ENCODE measurements around the gene MCIDAS. TPM values are rescaled to one million over a fixed set of nuclear protein-coding genes. Genes with fewer than 3 reads are reported as not detected.

Gene MCIDAS
- total RNA-seq, 1 experiment from 2014 or later: 6.4 TPM

DNA sequence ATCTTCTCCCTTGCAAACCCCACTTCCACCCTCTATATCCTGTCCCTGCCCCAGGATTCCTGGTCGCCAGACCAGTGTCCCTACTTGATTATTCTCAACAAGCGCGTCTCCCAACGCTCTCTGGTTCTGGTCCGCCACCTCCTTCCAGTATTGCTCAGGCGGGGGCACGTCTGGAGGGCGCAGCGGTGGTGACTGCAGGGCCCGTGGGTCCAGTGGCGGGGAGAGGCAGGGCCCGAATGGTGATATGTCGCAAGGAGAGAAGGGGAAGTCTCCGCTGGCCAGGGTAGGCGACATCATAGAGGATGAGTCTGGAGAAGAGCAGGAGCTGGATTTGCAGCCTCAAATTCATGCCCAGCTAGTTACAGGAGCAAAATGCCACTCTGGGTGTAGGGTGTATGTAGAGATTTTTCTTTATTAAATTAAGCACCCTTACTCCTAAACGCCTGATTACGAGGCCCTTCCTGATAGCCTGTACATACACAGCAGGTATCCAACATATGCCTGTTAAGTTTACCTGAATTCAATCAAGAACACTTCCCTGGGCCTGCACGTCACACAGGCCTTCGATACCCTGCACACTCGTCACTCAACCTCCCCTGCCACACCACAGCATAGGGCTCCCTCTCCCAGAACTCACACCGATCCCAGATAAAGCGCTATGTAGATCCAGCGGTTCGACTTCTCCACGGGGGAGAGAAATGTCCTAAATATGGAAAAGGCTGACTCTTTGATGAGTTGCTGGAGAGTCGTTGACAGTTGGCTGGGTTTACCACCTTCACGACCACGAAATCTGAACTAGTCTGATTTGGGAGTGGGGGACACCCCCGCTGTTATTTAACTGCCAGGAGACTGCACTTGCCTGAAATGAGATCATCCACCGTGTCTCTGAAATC lies 4.8 kb downstream of the MCIDAS start:
- BruUV-seq (replicated peaks): no TSS peak
- no peak overlapping the region for H2AFZ ChIP-seq (ENCODE audit: low read depth, low read length, poor library complexity, severe bottlenecking)
- CTCF ChIA-PET: no interaction called here
- RAD21 ChIA-PET (ENCODE audit: low non-redundant PET in 1 of 2, low total read pairs in 2 of 2, uncharacterized antibody in 2 of 2, unreplicated experiment in 2 of 2): no interaction called here
- no peak for ATAC-seq
- DNase-seq (ENCODE audit: low read depth, low spot score): no peak
- no peak overlapping the region for H3K4me2 ChIP-seq (ENCODE audit: low read length)
- no peaks in the 10 kb centered on the region for H3K27me3 ChIP-seq (ENCODE audit: insufficient read depth, low read length)
- H3K79me2 ChIP-seq (ENCODE audit: insufficient read depth, low read length): peaks cover 3% of the 10 kb centered on the region; the same call in 1 of the 2 replicates
- H3K36me3 ChIP-seq (ENCODE audit: control insufficient read depth in 1 of 2, insufficient read depth in 2 of 2, low read length in 2 of 2): peaks cover 5 to 6% of the 10 kb centered on the region in 2 experiments; a peak in 1 of 4 replicates
- H3K4me3 ChIP-seq (replicated peaks in 1 of 2; ENCODE audit: low read depth in 1 of 2, low read length in 2 of 2): no peak overlapping the region
- intact Hi-C loops (cut with micrococcal nuclease): no loop called here
- no peak for TF ChIP-seq SIN3A (IDR thresholded peaks at IDR 0.05; ENCODE audit: low read depth)
- no peak for TF ChIP-seq POLR2AphosphoS5 (IDR thresholded peaks at IDR 0.05; ENCODE audit: low read depth, low read length)
- TF ChIP-seq, protein P1, sequence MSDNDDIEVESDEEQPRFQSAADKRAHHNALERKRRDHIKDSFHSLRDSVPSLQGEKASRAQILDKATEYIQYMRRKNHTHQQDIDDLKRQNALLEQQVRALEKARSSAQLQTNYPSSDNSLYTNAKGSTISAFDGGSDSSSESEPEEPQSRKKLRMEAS (IDR thresholded peaks at IDR 0.05): no peak
- no peak for TF ChIP-seq CEBPB (IDR thresholded peaks at IDR 0.05; ENCODE audit: low read depth)
- no peak for TF ChIP-seq ATF3 (IDR thresholded peaks at IDR 0.05)
- TF ChIP-seq ZBTB33 (IDR thresholded peaks at IDR 0.05; ENCODE audit: extremely low read depth, insufficient replicate concordance, low read length): no peak
- H3K9ac ChIP-seq (ENCODE audit: low read length): no peak overlapping the region
- POLR2A ChIA-PET: no interaction called here
- 0 out of 2 replicates have a peak, but pooled peaks cover 4% of the 10 kb centered on the region for H3K9me2 ChIP-seq (ENCODE audit: insufficient read depth)
- H3K4me1 ChIP-seq (ENCODE audit: control insufficient read depth in 1 of 2, insufficient read depth in 2 of 2, low read length in 2 of 2): peaks cover 20 to 32% of the 10 kb centered on the region in 2 experiments
- H4K20me1 ChIP-seq (ENCODE audit: insufficient read depth): no peaks in the 10 kb centered on the region
- no peak overlapping the region for H3K27ac ChIP-seq (ENCODE audit: low read depth, low read length)
- no peaks in the 10 kb centered on the region for H3K9me3 ChIP-seq (ENCODE audit: control insufficient read depth in 1 of 2, insufficient read depth in 1 of 2, low read depth in 1 of 2, low read length in 2 of 2)

Data from HCT116 (cell line).